GM21576 (cell line): ENCODE measurements around the gene TTYH1.
"Not testable (repeated sequence)": the region's sequence is repeated elsewhere in the genome, so short reads cannot be mapped to it uniquely, and the experiment has no call there.

ENCODE experiments used
- ATAC-seq: cut with Tn5 transposase; IDR thresholded peaks from one replicate; pipeline ENCODE4 v1.9.1; 2021; ENCODE audit warnings: mild to moderate bottlenecking, moderate library complexity; ENCODE audit not compliant: unreplicated experiment

Gene TTYH1

DNA sequence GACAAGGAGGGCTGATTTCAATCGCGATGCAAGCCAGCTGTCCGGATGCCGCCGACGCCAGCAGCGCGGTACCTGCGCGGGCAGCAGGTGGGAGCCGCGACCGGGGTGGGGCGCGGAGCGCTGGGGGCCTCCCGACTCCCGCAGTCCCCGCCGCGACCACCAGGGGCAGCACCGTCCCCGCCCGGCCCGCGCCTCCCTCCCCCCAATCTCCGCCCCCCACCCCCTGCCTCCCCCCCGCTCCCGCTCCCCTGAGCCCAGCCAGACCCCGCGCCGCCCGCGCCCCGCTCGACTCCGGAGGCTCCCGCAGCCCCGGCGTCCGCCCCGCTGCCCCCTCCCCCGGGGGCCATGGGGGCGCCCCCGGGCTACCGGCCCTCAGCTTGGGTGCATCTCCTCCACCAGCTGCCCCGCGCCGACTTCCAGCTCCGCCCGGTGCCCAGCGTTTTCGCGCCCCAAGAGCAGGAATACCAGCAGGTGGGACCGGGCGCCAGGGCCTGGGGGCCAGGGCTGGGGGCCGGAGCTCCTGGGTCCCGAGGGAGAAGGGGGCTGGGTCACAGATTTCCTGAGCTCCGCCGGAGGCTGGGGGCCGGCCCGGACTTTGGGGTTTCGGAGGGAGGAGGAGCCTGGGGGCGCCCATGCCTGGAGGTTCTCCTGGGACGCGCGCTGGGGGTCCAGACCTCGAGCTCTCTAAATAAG lies at the start of gene TTYH1:
TSS of gene TTYH1 (plus strand) at position 257 of the 693 bp plus-strand sequence. CDS start at position 346, 89 bp downstream.
- ATAC-seq: no peak

DNA sequence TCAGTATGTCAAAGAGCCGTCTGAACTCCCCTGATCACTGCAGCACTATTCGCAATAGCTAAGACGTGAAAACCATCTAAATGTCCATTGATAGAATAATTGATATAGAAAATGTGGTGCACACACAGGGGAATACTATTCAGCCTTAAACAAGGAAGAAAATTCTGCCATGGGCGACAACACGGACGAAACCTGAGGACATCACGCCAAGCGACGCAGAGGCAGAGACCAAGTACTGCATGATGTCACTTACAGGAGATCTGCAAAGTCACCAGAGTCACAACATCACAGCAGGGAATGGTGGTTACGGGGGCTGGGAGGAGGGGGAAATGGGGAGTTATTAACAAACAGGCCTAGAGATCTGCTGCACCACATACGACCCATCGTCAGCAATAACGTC lies 49.5 kb upstream of the TTYH1 start:
- ATAC-seq: not testable (repeated sequence)

DNA sequence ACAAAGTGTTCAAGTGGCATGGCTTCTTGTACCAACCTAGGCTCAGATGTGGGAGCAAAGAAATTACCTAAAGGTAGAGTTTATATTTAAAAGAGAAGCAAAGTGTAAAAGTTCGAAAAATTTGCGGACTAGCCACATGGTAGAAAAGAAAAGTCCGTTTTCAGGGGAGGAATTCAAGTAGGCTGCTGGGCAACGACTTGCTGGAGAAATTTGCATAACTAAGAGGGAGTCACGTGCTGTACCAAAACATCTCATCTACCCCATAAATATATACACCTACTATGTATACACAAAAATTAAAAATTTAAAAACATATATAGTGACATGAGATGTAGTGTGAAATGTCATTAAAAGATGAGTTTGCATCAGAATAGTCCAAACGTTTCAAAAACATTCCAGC lies 48.5 kb upstream of the TTYH1 start:
- no peak for ATAC-seq

DNA sequence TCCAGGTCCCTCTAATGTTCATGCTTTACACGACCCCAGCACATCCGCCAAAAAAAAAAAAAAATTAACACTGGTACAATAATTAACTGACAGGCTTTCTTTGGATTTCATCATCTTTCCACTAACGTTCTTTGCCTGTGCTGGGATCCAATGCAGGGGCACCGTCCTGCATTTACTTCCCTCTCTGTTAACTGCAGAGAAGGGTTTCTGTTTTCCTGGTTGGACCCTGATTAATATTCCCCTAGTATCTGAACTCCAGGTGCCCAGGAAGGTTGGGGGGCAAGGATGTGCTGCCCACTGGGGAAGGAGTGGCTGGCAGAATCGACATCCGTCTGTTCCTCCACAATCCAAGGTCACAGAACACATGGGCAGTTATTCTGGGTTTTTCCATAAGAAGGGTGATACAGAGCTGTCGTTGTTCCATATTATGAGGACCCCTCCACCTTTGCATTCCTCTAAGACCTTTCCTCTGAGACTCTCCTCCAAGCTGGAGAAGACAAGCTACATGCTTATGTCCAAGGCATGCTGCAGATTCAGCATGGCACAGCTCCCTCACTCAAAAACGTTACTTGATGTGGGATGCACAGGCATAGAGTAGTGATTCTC lies 46.1 kb upstream of the TTYH1 start:
- no peak for ATAC-seq

DNA sequence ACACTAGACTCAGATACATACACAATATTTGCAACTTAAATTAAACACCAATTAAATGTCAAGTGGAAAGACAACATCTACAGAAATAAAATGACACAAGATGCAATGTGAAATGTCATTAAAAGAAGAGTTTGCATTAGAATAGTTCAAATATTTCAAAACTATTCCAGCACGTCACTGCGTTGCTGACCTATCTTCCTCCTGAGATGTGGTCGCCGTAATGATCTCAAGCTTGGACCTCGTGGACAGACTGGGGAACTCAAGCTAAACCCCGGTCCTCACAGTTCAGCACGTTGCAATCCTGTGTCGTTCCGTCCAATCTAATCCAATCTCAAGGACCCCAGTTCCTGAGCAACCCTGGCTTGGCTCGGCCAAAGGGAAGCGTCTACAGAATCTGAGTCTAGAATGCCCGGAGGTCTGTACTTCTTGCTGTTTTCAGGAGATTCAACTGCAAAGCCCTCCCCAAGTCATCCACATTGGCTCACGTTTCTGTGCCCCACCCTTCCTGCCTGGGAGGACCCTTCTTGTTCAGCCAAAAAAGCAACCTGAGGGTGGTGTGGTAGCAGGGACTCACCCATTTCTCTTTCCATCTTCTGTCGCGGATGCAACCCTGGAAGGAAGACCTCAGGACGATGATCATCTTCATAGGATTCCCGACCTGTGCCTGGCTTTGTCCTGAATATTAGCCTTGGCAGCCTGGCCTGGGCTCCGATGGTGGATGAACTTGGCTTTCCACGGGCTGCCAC lies 45.4 kb upstream of the TTYH1 start:
- not testable (repeated sequence) for ATAC-seq

DNA sequence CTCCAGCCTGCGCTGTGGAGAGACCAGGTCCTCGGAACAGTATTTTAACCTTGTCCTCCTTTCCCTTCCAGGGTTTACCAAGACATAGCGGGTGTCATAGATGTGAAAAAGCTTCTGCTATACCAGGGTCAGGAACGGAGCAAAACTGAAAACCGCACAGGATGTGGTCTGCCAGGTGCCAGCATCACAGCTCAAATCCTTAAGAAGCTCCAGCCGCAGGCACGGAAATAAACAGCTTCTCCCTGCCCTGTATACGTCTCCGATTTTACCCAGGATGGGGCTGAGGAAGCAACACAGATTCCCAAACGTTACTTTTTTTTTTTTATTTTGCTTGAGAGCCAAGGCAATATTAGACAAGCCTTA lies 44.8 kb upstream of the TTYH1 start:
- ATAC-seq: not testable (repeated sequence)

DNA sequence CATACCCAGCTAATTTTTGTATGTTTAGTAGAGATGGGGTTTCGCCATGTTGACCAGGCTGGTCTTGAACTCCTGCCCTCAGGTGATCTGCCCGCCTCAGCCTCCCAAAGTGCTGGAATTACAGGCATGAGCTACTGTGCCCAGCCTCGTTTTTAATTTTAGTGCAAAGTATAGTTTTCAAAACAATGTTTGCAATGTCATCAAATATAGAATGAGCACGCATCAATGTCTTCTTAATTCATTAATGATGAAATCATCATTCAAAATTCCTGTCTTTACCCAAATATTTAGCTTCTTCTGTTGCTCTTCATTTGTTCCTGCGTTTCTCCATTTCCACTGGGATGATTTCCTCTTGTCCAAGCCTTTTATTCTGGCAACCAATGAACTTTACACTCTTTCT lies 43.8 kb upstream of the TTYH1 start:
- not testable (repeated sequence) for ATAC-seq

DNA sequence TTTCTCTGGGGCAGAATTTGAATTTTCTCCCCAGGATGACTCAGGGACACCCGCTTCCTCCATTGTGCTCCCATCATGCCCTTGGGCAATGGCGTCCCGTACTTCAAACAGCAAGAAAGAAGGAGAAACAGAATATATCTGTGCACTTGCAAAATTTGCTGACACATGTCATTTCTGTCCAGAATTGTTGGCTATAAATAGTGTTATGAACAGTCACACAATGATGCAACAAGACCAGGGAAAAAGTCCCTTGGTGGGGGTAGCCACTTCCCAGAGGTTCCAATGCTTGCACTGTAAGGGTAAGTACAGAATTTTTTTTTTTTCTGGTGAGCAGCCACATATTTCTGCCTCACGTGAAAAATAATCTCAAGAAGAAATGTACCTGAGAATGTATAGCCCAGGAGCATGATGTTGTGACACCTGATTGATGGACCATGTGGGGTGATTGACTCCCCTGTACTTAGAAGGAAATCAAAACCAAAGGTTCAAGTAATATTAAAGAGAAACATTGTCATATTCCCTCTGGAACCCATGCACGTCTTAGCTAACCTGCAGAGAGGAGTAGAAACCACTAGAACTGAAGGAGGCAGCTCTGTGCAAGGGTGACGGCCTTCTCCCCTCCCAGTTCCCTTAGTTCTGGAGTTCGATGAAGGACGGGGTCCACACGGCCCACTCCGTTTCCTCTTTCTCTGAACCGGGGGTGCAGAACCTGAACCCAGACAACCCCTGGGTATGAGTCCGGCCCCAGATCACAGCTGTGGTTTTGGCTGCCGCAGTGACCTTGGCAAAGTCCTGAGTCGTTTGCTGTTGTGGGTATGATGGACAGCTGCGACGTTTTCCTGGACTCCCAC lies 41.3 kb upstream of the TTYH1 start:
- no peak for ATAC-seq

DNA sequence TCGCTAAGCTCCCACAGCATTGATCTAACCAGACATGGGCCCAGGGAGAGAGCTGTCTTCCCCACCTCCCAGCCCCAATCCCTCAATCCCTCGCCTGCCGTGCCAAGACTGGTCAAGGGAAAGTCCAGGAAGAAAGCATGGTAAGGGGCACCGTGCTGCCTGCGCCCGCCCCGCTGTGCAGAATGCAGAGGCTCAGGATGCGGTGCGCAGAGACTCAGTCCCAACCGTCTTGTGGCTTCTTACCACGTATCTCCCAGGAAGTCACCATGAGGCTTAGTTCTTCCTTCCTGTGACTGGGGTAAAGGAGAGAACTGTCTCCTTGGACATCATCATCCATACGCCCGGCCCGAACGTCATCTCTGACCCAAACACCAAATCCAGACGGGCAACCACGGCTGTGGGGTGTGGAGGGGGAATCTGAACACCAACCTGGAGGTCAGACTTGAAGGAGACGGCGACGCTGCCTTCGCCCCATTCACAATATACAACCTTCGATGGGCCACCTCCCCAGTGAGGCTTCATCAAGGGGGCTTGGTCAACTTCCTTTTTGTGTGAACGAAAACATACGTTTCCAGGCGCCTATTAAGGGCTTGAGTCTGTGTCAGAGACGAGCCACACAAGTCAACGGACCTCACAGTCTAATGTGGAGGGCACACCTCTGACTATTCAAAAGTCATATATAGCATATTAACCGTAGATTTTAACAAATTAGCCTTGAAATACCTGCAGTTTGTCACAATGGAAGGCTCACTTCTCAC lies 39.9 kb upstream of the TTYH1 start:
- ATAC-seq: not testable (repeated sequence)

DNA sequence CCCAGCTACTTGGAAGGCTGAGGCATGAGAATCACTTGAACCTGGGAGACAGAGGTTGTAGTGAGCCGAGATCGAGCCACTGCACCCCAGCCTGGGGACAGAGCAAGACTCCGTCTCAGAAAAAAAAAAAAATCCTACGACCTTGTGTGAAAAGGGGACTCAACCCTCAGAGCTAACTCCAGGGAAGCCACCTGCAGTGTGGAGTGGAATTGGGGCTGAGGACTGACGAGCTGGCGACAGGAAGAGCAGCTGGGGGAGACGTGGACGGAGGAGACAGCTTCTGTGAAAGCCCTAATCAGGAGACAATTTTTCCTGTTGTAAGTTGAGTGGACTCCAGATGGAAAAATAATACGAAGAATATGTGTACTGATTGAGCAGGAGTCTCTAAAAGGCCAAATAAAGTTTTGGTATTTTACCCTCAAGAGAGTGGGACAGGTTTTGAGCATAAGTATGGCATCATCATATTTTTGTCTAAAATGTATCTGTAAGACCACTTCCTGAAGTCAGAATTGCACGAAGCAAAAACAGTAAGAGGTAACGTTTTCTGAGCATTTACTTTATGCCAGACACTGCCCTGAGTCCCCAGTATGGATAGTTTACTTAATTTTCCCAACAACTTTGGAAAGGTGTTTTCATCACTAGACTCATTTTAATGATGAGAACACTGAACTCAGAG lies 38.5 kb upstream of the TTYH1 start:
- ATAC-seq: no peak

DNA sequence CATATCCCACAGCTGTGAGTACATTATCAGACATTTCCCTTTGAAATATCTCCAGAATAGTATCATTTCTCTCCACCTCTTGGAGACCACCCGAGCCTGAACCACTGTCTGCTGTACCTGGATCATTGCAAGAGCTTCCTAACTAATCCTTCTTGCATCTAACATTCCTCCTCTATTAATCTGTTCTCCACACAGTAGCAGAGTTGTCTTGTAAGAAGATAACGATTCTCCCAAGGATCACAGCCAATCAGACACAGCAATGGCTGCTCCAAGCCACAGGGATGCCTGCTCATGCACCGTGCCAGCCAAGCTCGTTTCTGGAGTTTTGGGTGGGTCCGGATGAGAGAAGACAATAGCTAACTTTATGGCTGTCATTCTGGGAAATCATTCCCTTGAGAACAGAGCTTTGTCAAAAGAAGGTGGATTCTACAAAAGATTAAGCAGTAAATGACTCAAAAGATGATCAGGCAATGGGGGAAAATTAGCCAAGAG lies 36.0 kb upstream of the TTYH1 start:
- ATAC-seq: no peak

DNA sequence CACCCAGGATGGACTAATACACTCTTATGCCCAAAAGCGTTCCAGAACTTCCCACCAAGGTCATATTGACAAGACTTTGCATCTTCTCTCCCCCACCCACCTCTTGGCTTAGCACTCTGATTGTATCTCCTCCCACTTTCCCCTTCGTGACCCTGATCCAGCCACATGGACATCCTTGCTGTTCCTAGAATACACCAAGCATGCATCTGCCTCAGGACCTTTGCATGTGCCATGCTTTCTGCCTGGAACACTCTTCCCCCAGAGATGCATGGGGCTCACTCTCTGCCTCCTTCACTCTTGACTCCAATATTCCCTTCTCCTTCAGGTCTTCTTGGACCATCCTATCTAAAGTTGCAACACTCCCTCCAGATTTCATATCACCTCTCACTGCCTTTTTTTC lies 34.4 kb upstream of the TTYH1 start:
- ATAC-seq: no peak

DNA sequence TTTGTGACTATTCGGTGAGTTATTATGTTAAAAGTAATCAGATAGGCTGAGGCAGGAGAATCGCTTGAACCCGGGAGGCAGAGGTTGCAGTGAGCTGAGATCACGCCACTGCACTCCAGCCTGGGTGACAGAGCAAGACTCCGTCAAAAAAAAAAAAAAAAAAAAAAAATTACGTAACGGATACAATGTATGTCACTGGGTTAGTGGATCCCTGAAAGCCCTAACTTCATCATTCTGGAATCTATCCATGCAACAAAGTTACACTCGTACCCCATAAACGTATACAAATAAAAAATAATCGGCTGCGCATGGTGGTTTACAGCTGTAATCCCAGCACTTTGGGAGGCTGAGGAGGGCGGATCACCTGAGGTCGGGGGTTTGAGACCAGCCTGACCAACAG lies 33.2 kb upstream of the TTYH1 start:
- ATAC-seq: not testable (repeated sequence)

DNA sequence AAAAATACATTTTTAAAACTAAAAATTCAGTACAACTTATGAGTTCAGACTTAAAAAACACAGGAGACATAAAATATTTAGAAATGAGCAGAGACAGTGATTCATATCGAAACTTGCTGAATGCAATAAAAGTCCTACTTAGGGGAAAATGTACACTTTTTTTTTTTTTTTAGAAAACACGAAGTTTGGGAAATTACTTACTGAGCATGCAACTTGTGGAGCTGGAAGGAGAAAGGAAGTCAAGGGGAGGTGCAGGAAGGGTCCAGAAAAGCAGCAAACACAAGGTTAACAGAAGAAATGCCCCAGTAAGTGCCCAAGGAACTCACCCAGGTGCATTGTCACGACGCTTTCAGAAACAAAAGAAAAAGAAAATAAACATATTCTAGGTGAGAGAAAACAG lies 31.9 kb upstream of the TTYH1 start:
- ATAC-seq: no peak

DNA sequence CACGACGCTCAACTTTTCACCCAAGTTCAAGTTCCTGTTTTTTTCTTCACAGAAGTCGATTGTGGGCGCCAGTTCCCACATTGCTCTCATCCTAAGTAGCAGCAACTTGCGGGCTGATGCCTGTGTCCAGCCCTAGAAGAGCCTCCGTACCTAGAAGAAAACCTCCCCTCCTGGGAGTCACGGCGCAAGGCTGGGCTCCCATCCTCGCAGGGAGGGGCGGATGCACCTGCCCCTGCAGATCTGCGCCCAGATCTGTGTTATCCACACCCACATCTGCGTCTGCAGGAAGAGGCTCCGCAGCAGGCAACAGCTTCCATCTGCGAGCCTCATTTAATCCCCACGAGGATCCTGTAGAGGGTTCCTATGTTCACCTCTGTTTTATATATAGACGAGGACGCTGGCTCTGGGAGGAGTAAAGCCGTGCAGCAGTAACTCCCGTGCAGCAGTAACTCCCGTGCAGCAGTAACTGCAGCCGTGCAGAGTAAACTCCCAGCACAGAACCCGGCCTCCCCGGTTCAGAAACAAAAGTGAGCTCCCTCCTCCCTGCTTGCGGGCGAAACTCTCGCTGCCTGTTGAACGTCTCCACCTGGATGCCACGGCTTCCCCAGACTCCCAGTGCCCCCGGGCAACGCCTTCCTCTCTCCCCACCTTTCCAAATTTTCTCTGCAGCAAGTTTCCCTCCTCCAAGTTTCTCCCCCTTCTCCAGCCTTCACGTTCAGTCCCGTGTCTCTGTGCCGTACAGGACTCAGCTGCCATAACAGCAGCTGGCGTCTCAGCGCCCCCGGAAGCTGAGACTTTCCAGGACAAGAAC lies 27.1 kb upstream of the TTYH1 start:
- no peak for ATAC-seq

DNA sequence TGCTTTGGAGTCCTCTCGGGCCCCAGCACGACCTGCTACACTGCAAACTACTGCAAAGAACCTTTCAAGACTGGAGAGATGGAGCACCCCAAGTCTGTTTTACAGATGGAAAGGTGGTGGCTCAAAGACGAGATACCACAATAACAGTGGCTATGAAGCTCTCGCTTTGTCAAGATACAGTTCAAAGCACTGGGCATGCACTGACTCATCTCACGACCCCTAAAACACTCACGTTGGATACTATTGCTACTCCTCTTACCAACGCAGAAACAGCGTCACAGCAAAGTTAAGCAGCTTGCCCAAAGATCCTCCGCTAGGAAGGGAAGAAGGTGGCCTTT lies 26.5 kb upstream of the TTYH1 start:
- no peak for ATAC-seq

DNA sequence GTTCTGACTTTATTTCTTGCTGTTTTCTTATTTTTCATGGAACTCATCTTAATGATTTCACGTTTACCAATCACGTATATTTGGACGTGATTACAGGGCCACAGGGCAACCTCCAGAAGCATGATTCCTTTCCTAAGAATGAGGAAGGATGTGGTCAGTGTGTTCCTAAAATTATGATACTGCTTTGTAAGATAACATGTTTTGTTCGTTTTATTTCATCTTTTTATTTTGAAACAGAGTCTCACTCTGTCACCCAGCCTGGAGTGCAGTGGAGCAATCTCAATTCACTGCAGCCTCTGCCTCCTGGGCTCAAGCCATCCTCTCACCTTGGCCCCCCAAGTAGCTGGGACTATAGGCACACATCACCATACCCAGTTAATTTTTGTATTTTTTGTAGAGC lies 25.7 kb upstream of the TTYH1 start:
- ATAC-seq: no peak

DNA sequence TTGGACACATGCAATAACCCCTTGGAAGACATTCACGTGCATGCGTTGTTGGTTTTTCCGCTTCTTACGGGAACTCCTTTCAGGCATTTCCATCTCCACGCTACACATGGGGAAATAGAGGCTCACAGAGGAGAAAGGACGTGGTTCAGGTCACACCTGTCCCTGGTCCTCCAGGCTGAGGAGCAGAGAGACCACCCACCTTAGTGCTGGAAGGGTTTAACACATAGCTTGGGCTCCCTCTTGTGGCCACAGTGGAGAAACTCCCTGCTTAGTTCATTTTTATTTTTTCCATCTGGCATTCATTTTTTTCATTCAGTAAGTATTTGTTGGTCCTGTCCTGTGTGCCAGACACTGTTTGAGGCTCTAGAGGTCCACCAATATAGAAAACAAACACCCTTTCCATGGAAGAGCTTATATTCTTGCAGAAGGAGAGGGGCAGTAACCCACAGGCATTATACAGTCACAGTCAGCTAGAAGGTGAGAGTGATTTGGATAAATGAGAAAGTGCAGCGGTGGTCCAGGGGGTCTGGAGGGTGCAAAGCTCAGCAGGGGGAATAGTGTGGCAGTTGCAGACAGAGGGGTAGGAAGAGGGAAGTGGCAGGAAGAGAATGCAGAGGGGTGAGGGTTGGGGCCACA lies 24.2 kb upstream of the TTYH1 start:
- no peak for ATAC-seq
